VCaP (cell line): ENCODE measurements around the gene NKX2-4.

Source experiments
- H3K27ac ChIP-seq: fragments of 450-650 bp; 2 replicates; pipeline ENCODE4 v1.5.1; 2017
- CTCF ChIP-seq: fragments of 450-650 bp; conservative IDR thresholded peaks from 2 replicates; pipeline ENCODE4 v1.5.1; 2017; ENCODE audit warnings: mild to moderate bottlenecking, moderate library complexity

NKX2-4 gene

GRCh38 chr20:21384308-21384892, 12.9 kb downstream of the NKX2-4 start:
- H3K27ac ChIP-seq: no peak overlapping the region
- no peak for TF ChIP-seq CTCF

GRCh38 chr20:21381619-21382018, 15.7 kb downstream of the NKX2-4 start:
- no peak overlapping the region for H3K27ac ChIP-seq
- TF ChIP-seq CTCF: no peak

GRCh38 chr20:21380711-21381110, 16.6 kb downstream of the NKX2-4 start:
- TF ChIP-seq CTCF: no peak
- H3K27ac ChIP-seq: no peak overlapping the region

GRCh38 chr20:21378259-21378658, 19.1 kb downstream of the NKX2-4 start:
- H3K27ac ChIP-seq: no peak overlapping the region
- TF ChIP-seq CTCF: no peak

GRCh38 chr20:21377701-21378100, 19.6 kb downstream of the NKX2-4 start:
- H3K27ac ChIP-seq: no peak overlapping the region
- no peak for TF ChIP-seq CTCF

- no peak overlapping the region for H3K27ac ChIP-seq
- no peak for TF ChIP-seq CTCF
Observed at GRCh38 chr20:21376626-21377025, 20.7 kb downstream of the NKX2-4 start.

GRCh38 chr20:21373436-21373835, 23.9 kb downstream of the NKX2-4 start:
- no peak for TF ChIP-seq CTCF
- H3K27ac ChIP-seq: peak overlapping the region; percentile 24; the same call in 1 of the 2 replicates
